HG02798 (cell line): ENCODE measurements around the gene ATXN1.

ENCODE experiments used
- ATAC-seq: cut with Tn5 transposase; IDR thresholded peaks from one replicate; pipeline ENCODE4 v1.9.1; 2021; ENCODE audit warnings: mild to moderate bottlenecking; ENCODE audit not compliant: unreplicated experiment, poor library complexity

ATXN1 gene

DNA sequence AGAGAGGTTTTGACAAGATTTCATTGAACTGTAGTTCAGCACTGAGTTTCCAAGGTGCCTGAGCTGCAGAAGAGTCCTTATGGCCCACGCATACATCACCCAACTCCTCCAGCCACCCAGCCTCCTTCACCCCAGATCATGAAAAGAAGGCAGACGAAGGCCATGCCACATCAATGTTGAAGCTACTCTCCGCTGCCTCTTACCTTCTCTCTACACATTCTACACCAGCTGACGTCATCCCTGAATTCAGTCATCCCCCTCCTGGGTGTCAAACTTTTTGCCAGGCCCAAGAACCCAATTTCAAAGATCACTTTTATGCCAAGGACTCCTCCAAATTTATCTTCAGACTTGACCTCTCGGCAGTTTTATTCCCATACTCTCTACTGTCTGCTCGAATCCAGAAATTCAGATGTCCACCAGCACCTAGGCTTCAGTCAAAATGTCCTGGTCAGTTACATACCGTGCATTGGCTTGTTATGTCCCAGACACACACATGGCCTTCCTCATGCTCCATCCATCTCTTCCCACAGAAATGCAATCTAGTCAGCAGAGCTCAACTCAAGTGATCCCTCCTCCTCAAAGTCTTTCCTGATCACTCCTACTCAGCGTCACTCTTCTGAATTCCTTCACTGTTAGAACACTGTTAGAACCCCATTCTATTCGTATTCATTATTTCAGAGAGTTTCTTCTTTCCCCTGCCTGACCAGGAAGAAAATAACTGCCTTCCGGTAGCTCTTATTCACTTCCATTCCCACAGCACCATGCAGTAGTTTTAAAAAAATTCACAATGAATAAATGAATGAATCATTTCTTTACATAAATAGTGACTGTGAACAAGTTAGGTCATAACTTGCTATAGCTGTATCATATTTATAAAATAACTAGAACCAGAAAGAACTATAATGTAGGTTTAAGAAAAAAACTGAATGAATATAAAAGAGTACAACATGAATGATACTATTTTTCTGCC lies 11.5 kb downstream of the ATXN1 start:
- ATAC-seq = no peak

DNA sequence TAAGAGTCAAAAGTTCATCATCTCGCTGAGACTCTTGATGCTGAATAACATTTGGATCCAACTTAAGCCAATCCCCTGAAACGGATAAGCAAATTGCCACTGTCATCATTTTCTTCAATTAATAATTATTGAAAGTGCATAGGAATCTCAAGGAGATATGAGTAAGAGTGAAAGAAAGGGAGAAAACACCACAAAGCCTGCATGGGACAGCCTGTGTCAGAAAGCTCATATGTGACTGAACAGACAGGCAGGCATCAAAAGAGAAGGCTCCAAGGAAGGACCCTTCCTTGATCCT lies 13.3 kb downstream of the ATXN1 start:
- ATAC-seq = no peak

DNA sequence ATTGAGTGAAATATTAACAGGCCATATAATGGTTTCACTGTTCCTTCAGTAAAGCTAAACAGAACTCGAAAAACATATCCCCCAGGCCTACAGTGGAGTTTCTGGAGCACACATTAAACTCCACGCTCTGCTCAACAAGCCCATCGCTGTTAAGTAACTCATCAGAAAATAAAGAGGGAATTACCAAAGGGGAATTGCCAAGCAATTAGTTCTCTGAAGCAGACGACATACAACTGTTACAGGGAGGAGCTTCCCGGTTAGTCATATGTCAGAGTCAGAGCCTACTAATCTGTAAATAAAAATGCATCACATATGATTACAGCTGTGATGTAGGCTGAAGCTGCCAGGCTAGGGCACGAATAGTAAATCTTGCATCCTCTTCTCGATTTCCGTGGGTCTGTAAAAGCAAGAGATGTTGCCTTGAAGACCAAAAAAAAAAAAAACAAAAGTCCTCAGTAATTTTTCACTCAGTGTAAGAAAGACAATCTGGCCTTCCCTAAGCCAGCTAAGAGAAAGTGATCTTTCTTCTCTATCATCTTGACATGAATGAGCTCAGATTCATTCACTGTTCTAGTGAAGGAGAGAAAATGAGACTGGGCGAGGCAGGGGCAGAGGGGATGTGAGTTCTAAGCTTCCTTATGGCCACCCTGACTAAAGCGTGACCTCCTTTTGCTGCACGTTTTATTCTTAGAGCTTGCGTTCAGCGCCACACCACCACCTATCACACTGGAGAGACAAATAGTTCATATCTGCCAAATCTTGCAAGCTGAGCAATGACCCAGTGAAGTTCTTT lies 13.8 kb downstream of the ATXN1 start:
- ATAC-seq = no peak

GRCh38 chr6:16746812-16747211 lies 14.4 kb downstream of the ATXN1 start:
- ATAC-seq = no peak

- ATAC-seq = no peak
These were observed 14.9 kb downstream of the ATXN1 start for GRCh38 chr6:16746401-16746800.

GRCh38 chr6:16743664-16744210 lies 17.5 kb downstream of the ATXN1 start:
- no peak for ATAC-seq

GRCh38 chr6:16742116-16742515 lies 19.1 kb downstream of the ATXN1 start:
- ATAC-seq = no peak

DNA sequence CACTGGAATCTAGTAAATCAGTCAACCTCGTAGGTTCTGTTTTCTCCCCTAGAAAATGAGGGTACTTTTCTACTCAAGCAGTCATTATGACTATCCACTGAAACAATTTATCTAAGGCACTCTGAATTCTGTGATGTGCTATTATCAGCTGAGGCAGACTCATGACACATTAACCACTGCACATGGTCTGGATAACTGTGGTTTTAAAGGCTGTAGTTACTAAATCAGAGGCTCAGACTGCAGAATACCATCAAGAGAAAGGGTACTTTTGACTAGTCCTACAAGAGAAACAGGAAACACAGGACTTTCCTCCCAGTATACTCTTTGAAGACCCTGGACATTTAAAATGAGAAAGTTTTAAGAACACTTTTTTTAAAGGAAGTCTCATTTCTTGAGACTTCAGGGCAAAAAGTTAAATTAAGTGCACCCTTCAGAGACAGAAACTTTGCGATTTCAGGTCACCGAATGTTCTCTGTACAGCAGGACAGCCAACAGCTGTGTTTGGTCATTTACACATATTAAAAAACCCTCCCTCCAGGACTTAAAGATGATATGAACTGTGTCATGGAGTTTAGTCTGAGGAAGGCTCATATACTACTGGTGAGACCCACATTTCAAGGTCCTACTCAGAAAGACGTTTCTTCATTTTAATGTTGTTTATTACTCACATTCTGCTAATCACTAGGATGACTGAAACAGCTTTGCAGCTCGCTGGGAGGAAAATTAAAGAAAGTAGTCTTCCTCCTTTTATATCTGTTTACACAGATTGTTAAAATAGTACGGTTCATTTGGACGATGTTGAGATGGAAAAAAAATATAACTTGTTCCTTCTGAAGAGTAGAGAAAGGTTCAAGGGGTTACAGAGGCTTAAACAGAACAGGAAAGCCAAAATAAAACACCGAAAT lies 19.9 kb downstream of the ATXN1 start:
- ATAC-seq = peak; percentile 71

- ATAC-seq = no peak
These were observed 21.2 kb downstream of the ATXN1 start for GRCh38 chr6:16740097-16740496.

DNA sequence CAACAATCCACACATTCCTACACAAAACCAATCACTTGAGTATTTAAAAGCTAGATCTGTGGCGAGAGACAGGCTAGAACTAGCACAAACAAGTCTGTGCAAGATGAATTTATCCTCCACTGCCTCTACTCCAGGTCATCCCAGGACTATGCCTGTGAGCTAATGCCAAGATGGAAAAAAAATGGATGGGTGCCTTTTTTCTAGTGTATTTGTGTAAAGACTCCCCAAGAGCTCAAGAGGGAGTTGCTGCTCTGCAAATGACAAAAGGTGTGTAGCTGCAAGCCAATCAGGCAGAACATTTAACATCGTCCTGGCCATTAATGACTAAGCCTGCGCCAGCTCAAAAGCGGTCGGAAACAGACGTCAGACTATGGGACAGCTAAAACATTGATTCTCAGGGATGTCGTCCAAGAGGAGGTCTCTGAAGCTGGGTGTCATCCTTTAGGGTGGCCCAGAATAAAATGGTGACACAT lies 21.9 kb downstream of the ATXN1 start:
- ATAC-seq = no peak

GRCh38 chr6:16737925-16738324 lies 23.3 kb downstream of the ATXN1 start:
- no peak for ATAC-seq

GRCh38 chr6:16736856-16737775 lies 24.1 kb downstream of the ATXN1 start:
- ATAC-seq = no peak

GRCh38 chr6:16735014-16735413 lies 26.2 kb downstream of the ATXN1 start:
- no peak for ATAC-seq

DNA sequence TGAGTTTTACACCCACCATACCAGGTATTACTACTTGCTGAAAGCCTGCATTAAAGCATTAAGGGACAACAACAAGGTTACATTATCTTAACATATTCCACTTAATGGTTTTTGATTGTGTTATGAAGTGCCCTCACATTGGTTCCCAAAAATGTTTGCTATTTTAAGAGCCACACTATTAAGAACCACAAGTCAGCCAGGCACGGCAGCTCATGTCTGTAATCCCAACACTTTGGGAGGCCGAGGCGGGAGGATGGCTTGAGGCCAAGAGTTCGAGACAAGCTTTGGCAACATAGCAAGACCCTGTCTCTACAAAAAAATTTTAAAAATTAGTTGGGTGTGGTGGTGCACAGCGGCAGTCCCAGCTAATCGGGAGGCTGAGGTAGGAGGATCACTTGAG lies 28.2 kb downstream of the ATXN1 start:
- ATAC-seq = no peak

GRCh38 chr6:16731478-16732051 lies 29.7 kb downstream of the ATXN1 start:
- ATAC-seq = peak; percentile 99

- no peak for ATAC-seq
These were observed 30.4 kb downstream of the ATXN1 start for GRCh38 chr6:16730738-16731477.

DNA sequence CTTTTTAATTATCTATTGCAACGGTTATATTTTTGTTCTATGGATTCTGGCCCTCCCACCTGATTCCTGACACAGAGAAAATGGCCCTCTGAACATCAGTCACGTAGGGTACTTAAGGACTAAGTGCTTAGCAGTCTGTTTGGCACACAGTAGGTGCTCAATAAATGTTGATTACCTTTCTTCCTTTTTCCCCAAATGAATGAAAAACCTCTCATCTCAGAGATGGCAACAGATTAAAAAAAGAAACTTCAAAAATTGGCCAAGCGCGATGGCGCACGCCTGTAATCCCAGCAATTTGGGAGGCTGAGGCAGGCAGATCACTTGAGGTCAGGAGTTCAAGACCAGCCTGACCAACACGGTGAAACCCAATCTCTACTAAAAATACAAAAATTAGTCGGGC lies 31.5 kb downstream of the ATXN1 start:
- no peak for ATAC-seq

DNA sequence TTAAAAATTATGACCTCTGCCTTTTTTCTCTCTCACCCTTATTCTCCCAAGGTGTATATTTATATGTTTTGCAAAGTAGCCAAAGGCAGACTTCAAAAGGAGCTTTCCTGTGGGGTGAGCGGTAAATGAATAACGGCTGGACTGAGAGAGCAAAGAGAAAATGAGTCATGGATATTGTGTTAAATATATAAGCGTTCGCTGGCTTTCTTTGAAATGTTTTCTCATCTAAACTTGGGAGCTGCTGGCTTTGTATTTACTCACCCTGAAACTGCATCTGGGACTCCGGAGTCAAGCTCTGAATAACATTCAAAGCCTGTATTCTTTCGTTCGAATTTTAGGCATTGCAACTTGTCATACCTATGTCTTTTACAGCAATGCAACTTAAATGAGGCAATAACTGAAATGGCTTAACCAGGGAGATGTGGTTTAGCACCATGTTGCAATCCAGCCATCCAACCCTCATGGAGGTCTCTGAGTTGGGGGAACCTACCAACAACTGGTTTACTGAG lies 32.0 kb downstream of the ATXN1 start:
- ATAC-seq = no peak
